NCI-H524 treated with DMSO at 0.1 percent for 48 hours (cell line): Measurements from ENCODE around the gene ITGAE.
A peak's percentile ranks its signal among the peaks of the same experiment; 100 is the strongest.

ENCODE experiments used
- DNase-seq: peaks from one replicate; lab custom pipeline; 2025; lab: John Stamatoyannopoulos, UW

Gene ITGAE

GRCh38 chr17:3693141-3693540 is 107.8 kb downstream of the ITGAE start:
- no peak for DNase-seq

- no peak for DNase-seq
Measured at GRCh38 chr17:3692346-3692745, 108.6 kb downstream of the ITGAE start.

GRCh38 chr17:3691617-3692067 is 109.3 kb downstream of the ITGAE start:
- no peak for DNase-seq

- DNase-seq = no peak
Measured at GRCh38 chr17:3690094-3690715, 110.8 kb downstream of the ITGAE start.

- no peak for DNase-seq
Measured at GRCh38 chr17:3689262-3690093, 111.5 kb downstream of the ITGAE start.

- DNase-seq = no peak
Measured at GRCh38 chr17:3688852-3689261, 112.1 kb downstream of the ITGAE start.

GRCh38 chr17:3688027-3688553 is 112.9 kb downstream of the ITGAE start:
- no peak for DNase-seq

GRCh38 chr17:3685174-3685573 is 115.8 kb downstream of the ITGAE start:
- DNase-seq = no peak

- DNase-seq = no peak
Measured at GRCh38 chr17:3683054-3683511, 117.9 kb downstream of the ITGAE start.

- DNase-seq = no peak
Measured at GRCh38 chr17:3682033-3682432, 119.0 kb downstream of the ITGAE start.

- DNase-seq = no peak
Measured at GRCh38 chr17:3681565-3681964, 119.4 kb downstream of the ITGAE start.

GRCh38 chr17:3681057-3681456 is 119.9 kb downstream of the ITGAE start:
- no peak for DNase-seq

GRCh38 chr17:3679531-3680126 is 121.4 kb downstream of the ITGAE start:
- DNase-seq = no peak

GRCh38 chr17:3678821-3679530 is 122.0 kb downstream of the ITGAE start:
- DNase-seq = no peak

- DNase-seq = no peak
Measured at GRCh38 chr17:3678095-3678820, 122.7 kb downstream of the ITGAE start.

GRCh38 chr17:3675886-3676285 is 125.1 kb downstream of the ITGAE start:
- no peak for DNase-seq

- DNase-seq = no peak
Measured at GRCh38 chr17:3672571-3672970, 128.4 kb downstream of the ITGAE start.

GRCh38 chr17:3669548-3669947 is 131.4 kb downstream of the ITGAE start:
- no peak for DNase-seq

GRCh38 chr17:3669085-3669347 is 132.0 kb downstream of the ITGAE start:
- DNase-seq = no peak

GRCh38 chr17:3668279-3669084 is 132.5 kb downstream of the ITGAE start, which contains the start of the genes EMC6 and TAX1BP3:
Gene EMC6, plus strand, starts transcription at chr17:3668812. Its CDS starts 335 bp downstream, at chr17:3669147.
Gene TAX1BP3, minus strand, starts transcription at chr17:3668578. Its CDS starts 52 bp downstream, at chr17:3668526.
- DNase-seq = peak; percentile 17
